Measurements from ENCODE around the gene LRRK2.

DNA sequence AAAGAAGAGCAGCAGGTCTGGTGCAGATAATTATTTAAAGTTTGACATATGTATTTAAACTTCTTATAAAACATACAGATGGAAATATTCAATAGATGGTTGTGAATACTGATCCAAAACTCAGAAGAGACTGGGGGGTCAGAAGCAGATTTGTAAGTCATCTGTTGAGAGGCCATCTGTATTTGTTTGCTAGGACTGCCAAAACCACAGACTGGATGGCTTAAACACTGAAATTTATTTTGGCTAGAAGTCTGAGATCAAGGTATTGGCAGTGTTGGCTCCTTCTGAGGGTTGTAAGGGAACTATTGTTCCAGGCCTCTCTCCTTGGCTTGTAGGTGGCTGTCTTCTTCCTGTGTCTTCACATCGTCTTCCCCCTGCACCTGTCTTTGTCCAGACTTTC lies 153.9 kb downstream of the LRRK2 start:
- no peak for TF ChIP-seq EZH2 (IDR thresholded peaks at IDR 0.05)
- TF ChIP-seq POLR2AphosphoS5 (IDR thresholded peaks at IDR 0.05; ENCODE audit: borderline replicate concordance, low read depth, low read length), result no peak
